Left colon (tissue), 2 donors: ENCODE data around the gene FRMD4A. TPM values are rescaled to one million over a fixed set of nuclear protein-coding genes. Genes with fewer than 3 reads are reported as not detected.
"Not testable (repeated sequence)": the region's sequence is repeated elsewhere in the genome, so short reads cannot be mapped to it uniquely, and the experiment has no call there.

Experiments used
- ATAC-seq: fragments of 200-7000 bp; cut with Tn5 transposase; one replicate; pipeline ENCODE4 v1.9.1; 2020; ENCODE audit warnings: mild to moderate bottlenecking, moderate library complexity
- DNase-seq, 2 donors: peaks; one replicate each; pipeline ENCODE4 v3.0.0-alpha.2; 2020
- intact Hi-C, 2 donors: fragments of 100-400 bp; cut with DNase I in 1 of 2; cut with micrococcal nuclease in 1 of 2; formaldehyde crosslinking; loops; one replicate each; pipeline versions ENCODE4 v1.11.2 to v1.14.0; 2022; cut with DNase I, micrococcal nuclease
- total RNA-seq, 2 donors: library from RNA; stranded (reverse); fragmentation: NEBNext Ultra II Directional; extraction: Animal tissue kit (Norgen Biotek cat#: 25700); gene quantifications; one replicate each; pipeline ENCODE4 v1.2.1, GENCODE V29; 2021
- donor health status: DM: no; HTN: no; CAD: no.
- donor health status: DM: yes; HTN: yes; CAD: no.

The FRMD4A gene
- total RNA-seq, 2 donors from 2014 or later: 5.1 to 11.2 TPM

- ATAC-seq (no peak), DNase-seq (no peak)
- intact Hi-C loops: no loop called here
These were observed 77.6 kb downstream of the FRMD4A start for GRCh38 chr10:14253079-14253478.

DNA sequence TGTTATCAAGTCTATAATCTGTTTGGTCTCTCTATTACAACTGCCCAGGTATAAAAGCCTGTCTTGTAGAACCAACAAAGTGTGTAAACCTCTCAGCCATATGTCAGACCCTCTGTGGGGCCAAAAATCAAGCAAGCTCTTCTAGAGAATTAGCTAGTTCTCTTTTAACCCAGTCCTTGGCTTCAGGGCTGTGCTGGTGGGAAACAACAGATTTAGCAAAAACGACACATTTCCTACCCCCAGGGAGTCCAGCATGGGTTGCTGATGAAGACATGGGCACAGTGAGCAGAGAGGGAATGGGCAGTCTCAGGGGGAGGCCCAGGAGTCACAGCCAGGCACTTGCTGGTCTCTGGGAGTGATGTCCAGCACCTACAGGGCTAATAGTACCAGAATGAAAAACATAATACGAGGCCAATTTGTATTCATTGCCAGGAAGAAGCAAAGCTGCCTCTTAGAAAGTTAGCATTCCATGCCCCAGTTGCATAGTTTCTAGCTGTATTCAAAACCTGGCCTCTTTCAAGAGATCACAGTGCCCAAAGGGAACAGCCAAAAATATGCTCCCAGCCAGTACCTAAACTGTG is 80.1 kb downstream of the FRMD4A start:
- DNase-seq (no peak), ATAC-seq (no peak)
- intact Hi-C loops: no loop called here

- ATAC-seq (no peak), DNase-seq (no peak)
- intact Hi-C loops: no loop called here
These were observed 83.2 kb downstream of the FRMD4A start for GRCh38 chr10:14247377-14248116.

- DNase-seq: no peak
- intact Hi-C loops: no loop called here
- ATAC-seq: no peak
These were observed 85.9 kb downstream of the FRMD4A start for GRCh38 chr10:14244801-14245211.

DNA sequence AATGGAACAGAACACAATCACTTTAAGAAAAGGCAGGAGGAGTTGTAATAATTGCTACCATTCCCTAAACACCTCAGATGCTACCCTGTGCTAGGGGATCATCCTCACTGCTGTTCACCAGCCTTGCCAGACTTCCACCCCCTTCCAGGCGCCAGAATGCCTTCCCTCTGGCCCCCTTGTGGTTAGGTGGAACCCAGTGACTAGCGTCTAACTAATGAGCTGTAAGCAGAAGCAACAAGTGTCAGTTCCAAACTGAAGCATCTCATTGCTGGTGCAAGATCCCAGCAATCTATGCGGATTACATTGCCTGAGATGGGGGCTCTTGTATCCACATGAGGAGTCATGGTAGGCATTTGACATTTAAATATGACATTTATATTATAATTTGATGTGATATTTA is 86.6 kb downstream of the FRMD4A start:
- intact Hi-C loops: no loop called here
- no peak for ATAC-seq
- DNase-seq: no peak

- no peak for DNase-seq
- ATAC-seq: no peak
- intact Hi-C loops: no loop called here
These were observed 87.5 kb downstream of the FRMD4A start for GRCh38 chr10:14243221-14243620.

DNA sequence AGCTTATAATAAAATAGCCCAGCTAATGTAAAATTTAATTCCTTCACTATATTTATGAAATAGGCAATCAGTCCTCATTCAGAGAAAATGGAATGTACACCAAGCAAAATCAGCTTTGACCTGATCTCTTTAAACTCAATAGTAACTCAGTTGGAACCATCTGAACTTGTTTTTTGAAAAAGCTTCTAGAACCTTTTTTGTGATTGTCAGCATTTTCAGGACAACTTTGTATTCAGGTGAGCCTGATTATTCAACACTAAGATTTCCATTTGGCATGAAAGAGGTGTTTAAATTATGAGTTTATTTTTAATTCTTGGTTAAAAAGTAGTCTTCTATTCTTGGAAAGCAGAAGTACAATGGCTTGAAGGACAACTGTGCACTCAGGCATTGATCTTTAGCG is 89.5 kb downstream of the FRMD4A start:
- no peak for DNase-seq
- no peak for ATAC-seq
- intact Hi-C loops: no loop called here

DNA sequence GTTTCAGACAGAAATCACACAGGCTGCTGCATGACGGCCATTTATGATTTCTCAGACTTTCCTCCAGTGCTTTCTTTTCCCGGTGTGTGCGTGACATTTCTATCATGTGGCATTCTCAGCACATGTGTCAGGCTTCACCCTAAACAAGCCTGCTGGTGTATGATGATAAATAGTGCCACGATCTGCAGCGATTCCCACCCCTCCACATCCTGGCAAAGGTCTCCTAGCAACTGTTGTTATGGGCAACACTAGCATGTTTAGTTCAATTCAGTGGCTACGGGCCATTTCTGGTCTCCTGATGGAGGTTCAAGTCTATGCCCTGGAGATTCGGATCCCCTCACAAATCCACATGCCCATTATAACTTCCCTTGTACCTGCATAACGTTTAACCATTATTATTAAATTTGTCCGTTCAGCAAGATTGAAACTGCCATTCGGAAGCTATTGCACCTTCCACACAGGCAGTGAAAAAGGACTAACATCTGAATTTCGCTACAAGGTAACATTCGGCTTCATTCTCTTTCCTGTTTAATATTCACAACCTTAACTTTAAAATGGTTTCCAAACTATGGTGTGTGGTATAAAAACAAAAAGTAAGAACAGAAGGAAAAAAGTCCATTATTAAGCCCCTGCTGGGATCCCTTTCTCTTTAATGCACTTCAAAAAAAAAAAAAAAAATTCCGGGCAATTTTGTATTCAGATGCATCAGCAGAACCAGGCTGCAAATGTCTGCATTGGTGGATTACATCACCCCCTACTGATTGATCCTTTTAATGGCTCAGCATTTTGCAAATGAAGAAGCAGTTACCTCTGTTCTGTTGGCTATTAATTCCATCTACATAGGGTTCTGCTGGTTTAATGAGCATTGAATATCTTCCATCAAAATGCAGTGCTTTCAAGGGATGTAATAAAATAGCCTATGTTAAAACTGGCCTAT is 90.2 kb downstream of the FRMD4A start:
- DNase-seq (no peak), ATAC-seq (no peak)
- intact Hi-C loops: no loop called here

- DNase-seq, ATAC-seq, intact Hi-C loops: not testable (repeated sequence)
These were observed 92.1 kb downstream of the FRMD4A start for GRCh38 chr10:14238659-14239058.

GRCh38 chr10:14236341-14236740 is 94.4 kb downstream of the FRMD4A start:
- no peak for DNase-seq
- intact Hi-C loops: no loop called here

GRCh38 chr10:14235566-14236195 is 95.0 kb downstream of the FRMD4A start:
- no peak for ATAC-seq
- DNase-seq: no peak
- intact Hi-C loops: no loop called here

More at GRCh38 chr10:14236341-14236740, 94.4 kb downstream of the FRMD4A start:
- no peak for ATAC-seq

DNA sequence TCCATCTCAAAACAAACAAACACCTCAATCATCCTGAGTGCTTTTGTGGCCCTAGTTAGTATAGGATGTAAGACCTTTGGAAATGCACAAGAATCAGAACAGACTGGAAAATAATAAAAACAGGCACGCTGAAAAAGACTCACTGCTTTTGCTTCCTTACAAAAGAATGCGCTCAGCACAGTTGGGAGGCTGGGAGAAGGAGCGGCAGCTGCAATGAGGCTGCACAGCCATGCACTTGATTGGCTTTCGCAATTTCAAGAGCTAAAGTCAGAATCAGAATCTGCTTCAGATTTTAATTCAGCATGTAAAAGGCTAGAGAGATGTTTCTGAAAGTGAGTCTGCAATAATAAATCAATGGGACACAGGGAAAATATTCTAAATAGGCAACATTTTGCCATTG is 97.2 kb downstream of the FRMD4A start:
- no peak for DNase-seq

DNA sequence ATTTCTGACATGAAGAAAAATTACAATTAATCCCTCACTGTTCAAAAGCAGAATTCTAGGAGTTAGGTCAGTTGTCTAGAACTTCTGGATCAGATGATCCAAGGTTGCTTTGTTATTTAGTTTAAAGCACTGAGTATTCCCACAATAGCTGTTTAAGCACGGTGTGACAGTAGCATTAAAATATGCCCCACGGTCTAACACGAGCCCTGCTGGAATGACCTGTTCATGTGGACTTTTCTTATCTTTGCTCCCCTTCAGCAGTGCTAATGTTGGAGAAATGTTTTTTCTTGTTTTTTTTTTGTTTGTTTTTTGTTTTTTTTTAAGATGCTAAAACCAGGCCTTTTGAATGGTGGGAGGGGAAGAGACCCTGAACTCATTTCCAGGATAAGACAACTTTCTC is 101.9 kb downstream of the FRMD4A start:
- intact Hi-C loops, ATAC-seq: not testable (repeated sequence)

More for the DNA sequence above, 97.2 kb downstream of the FRMD4A start:
- intact Hi-C loops: no loop called here
- no peak for ATAC-seq

DNA sequence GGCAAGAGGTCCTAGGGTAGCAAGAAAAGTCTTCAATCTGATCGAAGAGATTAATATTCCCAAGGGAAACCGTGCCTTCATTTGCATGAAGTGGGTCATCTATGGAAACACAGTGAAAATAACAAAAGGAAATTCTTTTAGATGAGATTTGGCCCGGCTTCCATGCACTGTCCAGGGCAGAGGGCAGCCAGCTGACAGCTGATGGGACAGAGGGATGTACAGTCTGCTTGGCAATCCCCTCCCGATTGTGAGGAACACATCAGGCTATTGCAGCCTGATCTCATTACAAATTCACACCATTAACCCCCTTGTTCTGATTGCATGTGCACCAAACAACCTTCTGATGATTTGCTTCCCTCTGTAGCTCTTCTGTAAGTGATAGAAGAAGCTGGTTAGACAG is 105.3 kb downstream of the FRMD4A start:
- no peak for ATAC-seq
- no peak for DNase-seq
- intact Hi-C loops: no loop called here

More for the DNA sequence above, 101.9 kb downstream of the FRMD4A start:
- not testable (repeated sequence) for DNase-seq

DNA sequence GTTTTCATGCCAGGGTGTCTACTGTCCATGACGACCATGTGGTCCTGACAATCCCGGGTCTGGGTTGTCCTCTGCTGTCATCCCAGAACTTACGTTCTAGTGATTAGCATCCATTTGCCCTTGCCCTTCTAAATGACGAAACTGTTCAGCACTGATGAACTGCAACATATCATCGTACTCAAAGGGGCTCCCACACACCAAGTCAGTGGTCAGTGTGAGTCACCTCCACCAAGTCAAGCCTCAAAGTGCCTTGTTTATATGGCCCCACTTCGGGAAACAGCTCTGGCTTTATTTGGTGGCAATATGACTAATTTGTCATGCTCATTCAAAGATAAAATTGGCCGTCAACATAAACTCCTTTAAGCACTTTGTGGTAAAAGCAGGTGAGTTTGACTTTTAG is 110.7 kb downstream of the FRMD4A start:
- ATAC-seq (no peak), DNase-seq (no peak)
- intact Hi-C loops: no loop called here

DNA sequence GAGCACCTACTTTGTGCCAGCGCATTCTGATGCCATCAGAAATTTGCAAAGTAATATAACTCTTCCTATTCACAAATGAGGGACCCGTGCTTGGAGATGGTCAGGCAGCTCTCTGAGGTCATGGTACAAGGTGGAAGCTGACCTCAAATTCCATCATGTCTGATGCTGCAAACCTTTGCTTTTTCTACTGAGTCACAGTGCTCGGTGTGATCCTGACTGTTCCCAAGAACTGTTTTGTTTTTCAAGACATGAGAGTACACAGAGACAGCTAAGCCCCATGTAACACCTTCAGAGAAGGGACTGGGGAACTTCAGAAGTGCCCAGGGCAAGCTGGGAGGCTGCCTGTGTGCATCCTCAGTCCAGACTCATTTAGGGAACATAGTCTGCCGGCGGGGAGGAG is 111.3 kb downstream of the FRMD4A start:
- intact Hi-C loops: no loop called here
- DNase-seq (no peak), ATAC-seq (no peak)

DNA sequence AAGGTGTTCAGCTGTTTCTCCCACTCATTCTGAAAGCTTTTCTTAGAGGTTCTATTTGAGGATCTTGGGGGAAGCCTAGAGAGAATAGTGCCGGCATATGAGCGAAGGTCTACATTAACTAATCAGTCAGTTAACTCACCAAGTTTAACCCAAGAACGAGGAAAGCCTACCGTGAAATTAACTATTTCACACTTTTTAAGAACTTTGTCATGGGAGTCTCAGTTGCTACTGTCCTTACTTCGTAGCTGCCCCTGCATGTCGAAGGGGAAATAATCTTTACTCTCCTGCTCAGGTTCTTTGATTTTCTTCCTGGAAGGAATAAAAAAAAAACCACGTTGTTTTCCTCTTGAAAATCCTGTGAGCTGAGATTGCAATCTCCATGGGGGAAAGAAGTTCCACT is 115.1 kb downstream of the FRMD4A start:
- DNase-seq (no peak), ATAC-seq (no peak)
- intact Hi-C loops: no loop called here

GRCh38 chr10:14213703-14214102 is 117.0 kb downstream of the FRMD4A start:
- ATAC-seq, intact Hi-C loops, DNase-seq: not testable (repeated sequence)

DNA sequence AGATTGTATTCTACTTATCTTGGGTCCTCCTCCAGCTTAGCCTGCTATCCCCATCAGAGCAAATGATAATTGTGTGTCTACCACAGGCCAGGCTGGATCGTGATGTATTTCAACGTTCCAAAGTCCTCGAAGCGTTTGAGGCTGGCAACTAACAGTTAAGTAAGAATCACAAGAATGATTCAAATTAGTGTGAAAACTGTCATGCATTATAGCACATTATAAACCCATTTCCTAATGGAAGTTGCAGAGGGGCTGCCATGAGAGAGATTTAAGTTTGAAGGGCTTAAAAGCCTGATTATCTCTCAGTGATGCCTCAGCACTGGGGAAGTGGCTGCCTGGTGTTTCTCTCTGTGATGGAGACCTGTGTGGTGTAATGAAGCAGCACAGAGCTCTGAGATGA is 119.1 kb downstream of the FRMD4A start:
- intact Hi-C loops: no loop called here
- no peak for DNase-seq
- ATAC-seq: no peak
